K562 (cell line): ENCODE measurements around the gene PPP2R3B. TPM values are rescaled to one million over a fixed set of nuclear protein-coding genes. Genes with fewer than 3 reads are reported as not detected.

Experiments
- ATAC-seq: fragments of 200-7000 bp; cut with Tn5 transposase; 3 replicates; pipeline ENCODE4 v1.9.1; 2020; ENCODE audit warnings: moderate library complexity
- BruUV-seq: library from RNA; stranded (reverse); fragments of 400-500 nt; replicated peaks from 2 replicates; lab custom pipeline; 2021; lab: Mats Ljungman, UMichigan
- CTCF ChIA-PET: fragments of 300-600 bp; formaldehyde crosslinking; extraction: SDS; loops from one replicate; lab custom pipeline; 2021; ENCODE audit warnings: low intra/inter-chr PET ratio; lab: Yijun Ruan, JAX
- POLR2A ChIA-PET: fragments of 300-600, 350-650 bp; sonication (Branson Sonifier 250); formaldehyde crosslinking; extraction: SDS; loops from one replicate; lab custom pipeline; 2021; ENCODE audit warnings: antibody characterized with exemption, inconsistent platforms; lab: Yijun Ruan, JAX
- DNase-seq, 4 experiments: peaks; one replicate each; pipeline versions ENCODE4 v3.0.0 to v3.0.0-alpha.2; 2011 to 2018; ENCODE audit warnings: low spot score in 3 of 4, mixed read lengths in 3 of 4; ENCODE audit errors: extremely low read depth in 1 of 4
- FAIRE-seq: peaks from 2 replicates; lab custom pipeline; 2011; peaks lifted over from hg19 to GRCh38; lab: Jason Lieb, UNC
- H2AFZ ChIP-seq: 2 replicates; pipeline ENCODE4 v1.6.0; 2011; ENCODE audit warnings: low read depth, low read length, control low read depth, inconsistent platforms
- H3K27ac ChIP-seq: fragments of 200-600 bp; 3 replicates; pipeline ENCODE4 v1.8.0; 2011; ENCODE audit warnings: low read depth, mild to moderate bottlenecking, control low read depth, inconsistent platforms, low read length, moderate library complexity, mixed read lengths; ENCODE audit errors: extremely low read depth
- H3K27me3 ChIP-seq, 2 experiments: fragments of 300-600 bp in 1 of 2; 2 replicates in 1 of 2; 3 replicates in 1 of 2; pipeline versions ENCODE4 v1.6.0 to v1.8.0; 2011; ENCODE audit warnings: inconsistent platforms in 2 of 2, low read length in 2 of 2, mild to moderate bottlenecking in 1 of 2, mixed read lengths in 1 of 2, moderate library complexity in 1 of 2; ENCODE audit not compliant: control insufficient read depth in 2 of 2, insufficient read depth in 2 of 2
- H3K36me3 ChIP-seq: fragments of 300-600 bp; 3 replicates; pipeline ENCODE4 v1.8.0; 2011; ENCODE audit warnings: mild to moderate bottlenecking, low read length, inconsistent platforms; ENCODE audit not compliant: control insufficient read depth, insufficient read depth
- H3K4me1 ChIP-seq, 2 experiments: fragments of 200-600 bp in 1 of 2; replicated peaks in 1 of 2; 2 replicates in 1 of 2; 3 replicates in 1 of 2; pipeline versions ENCODE4 v1.5.1 to v1.8.0; 2011; ENCODE audit warnings: inconsistent platforms in 2 of 2, low read length in 2 of 2, mild to moderate bottlenecking in 1 of 2, mixed read lengths in 1 of 2, moderate library complexity in 1 of 2; ENCODE audit not compliant: control insufficient read depth in 2 of 2, insufficient read depth in 2 of 2
- H3K4me2 ChIP-seq: 2 replicates; pipeline ENCODE4 v1.6.1; 2011; ENCODE audit warnings: low read length, control low read depth, inconsistent platforms, mixed read lengths; ENCODE audit not compliant: insufficient read depth
- H3K4me3 ChIP-seq: fragments of 200-600 bp; sonication (generic), shearing (Covaris generic); 2 replicates; pipeline ENCODE4 v1.5.1; 2016; ENCODE audit warnings: control low read depth, inconsistent platforms
- H3K79me2 ChIP-seq: fragments of 200-600 bp; 3 replicates; pipeline ENCODE4 v1.8.0; 2011; ENCODE audit warnings: low read length, inconsistent platforms; ENCODE audit not compliant: control insufficient read depth, insufficient read depth
- H3K9ac ChIP-seq, 2 experiments: 2 replicates each; pipeline versions ENCODE4 v1.6.0 to v1.6.1; 2011; ENCODE audit warnings: low read depth in 2 of 2, low read length in 2 of 2, control low read depth in 1 of 2, inconsistent platforms in 1 of 2, mild to moderate bottlenecking in 1 of 2, mixed read lengths in 1 of 2; ENCODE audit not compliant: insufficient read depth in 1 of 2
- H3K9me1 ChIP-seq: one replicate; pipeline ENCODE4 v1.6.0; 2011; ENCODE audit warnings: inconsistent platforms, mild to moderate bottlenecking, low read length, moderate library complexity; ENCODE audit not compliant: control insufficient read depth, insufficient read depth
- H3K9me3 ChIP-seq: replicated peaks from 2 replicates; pipeline ENCODE4 v1.5.1; 2011; ENCODE audit warnings: low read depth, low read length, inconsistent platforms; ENCODE audit not compliant: control insufficient read depth, insufficient read depth
- H4K20me1 ChIP-seq: replicated peaks from 2 replicates; pipeline ENCODE4 v1.6.1; 2011; ENCODE audit warnings: low read length, inconsistent platforms, mixed read lengths; ENCODE audit not compliant: control insufficient read depth, insufficient read depth
- CBFB ChIP-seq: sonication (generic); formaldehyde crosslinking; IDR thresholded peaks from 2 replicates; pipeline ENCODE4 v1.4.0; 2020; ENCODE audit warnings: mild to moderate bottlenecking, missing genetic modification reagents
- CBX1 ChIP-seq: sonication (generic); IDR thresholded peaks from 2 replicates; pipeline ENCODE4 v1.6.1; 2016; ENCODE audit warnings: antibody characterized with exemption, low read depth, mild to moderate bottlenecking
- COPS2 ChIP-seq: fragments of 450-650 bp; conservative IDR thresholded peaks from 2 replicates; pipeline ENCODE4 v1.6.1; 2016; ENCODE audit warnings: mild to moderate bottlenecking, moderate library complexity
- ELF1 ChIP-seq: fragments of 200-800 bp; sonication (Bioruptor generic); IDR thresholded peaks from 2 replicates; pipeline ENCODE4 v1.6.1; 2016; ENCODE audit warnings: missing genetic modification characterization, missing compliant biosample characterization
- ESRRB ChIP-seq: fragments of 250-450 bp; sonication (Bioruptor Pico); IDR thresholded peaks from 2 replicates; pipeline ENCODE4 v1.5.0; 2020; ENCODE audit warnings: mild to moderate bottlenecking, moderate library complexity, borderline replicate concordance
- KAT2B ChIP-seq: IDR thresholded peaks from one replicate; pipeline ENCODE4 v1.6.1; 2012; ENCODE audit warnings: low read depth, mild to moderate bottlenecking, control low read depth, inconsistent platforms, low read length, moderate library complexity
- KDM5B ChIP-seq: fragments of 200-600 bp; sonication (generic); IDR thresholded peaks from 2 replicates; pipeline ENCODE4 v1.6.1; 2012; ENCODE audit warnings: low read depth, mild to moderate bottlenecking, moderate library complexity, low read length, control low read depth, inconsistent platforms; ENCODE audit not compliant: insufficient replicate concordance
- MCM7 ChIP-seq, 2 experiments: fragments of 450-650 bp; IDR thresholded peaks; 2 replicates each; pipeline ENCODE4 v1.6.1; 2016 to 2018
- NELFE ChIP-seq: IDR thresholded peaks from 2 replicates; pipeline ENCODE4 v1.6.1; 2011; ENCODE audit warnings: mild to moderate bottlenecking; ENCODE audit not compliant: insufficient read depth, insufficient read length
- RAD21 ChIP-seq, 2 experiments: fragments of 250-450 bp in 1 of 2; fragments of 450-650 bp in 1 of 2; sonication (Bioruptor Pico) in 1 of 2; formaldehyde crosslinking in 1 of 2; IDR thresholded peaks in 1 of 2; conservative IDR thresholded peaks in 1 of 2; 2 replicates each; pipeline versions ENCODE4 v1.4.0 to v1.8.0; 2020 to 2022; ENCODE audit warnings: mild to moderate bottlenecking in 2 of 2, moderate library complexity in 1 of 2
- RCOR1 ChIP-seq, 2 experiments: IDR thresholded peaks; 2 replicates each; pipeline ENCODE4 v1.6.1; 2012; ENCODE audit warnings: low read depth in 2 of 2, low read length in 2 of 2, borderline replicate concordance in 1 of 2, improper control_type of control experiment in 1 of 2
- SMC3 ChIP-seq: conservative IDR thresholded peaks from 2 replicates; pipeline ENCODE4 v1.6.1; 2011; ENCODE audit warnings: low read depth, low read length, improper control_type of control experiment; ENCODE audit not compliant: insufficient read depth
- SRSF3 ChIP-seq: fragments of 200-400 bp; formaldehyde crosslinking; IDR thresholded peaks from 2 replicates; pipeline ENCODE4 v1.6.1; 2016; ENCODE audit warnings: mild to moderate bottlenecking, low read length, moderate library complexity; ENCODE audit not compliant: insufficient read depth
- STAT6 ChIP-seq: sonication (generic); formaldehyde crosslinking; IDR thresholded peaks from 2 replicates; pipeline ENCODE4 v1.8.1; 2023; ENCODE audit warnings: mild to moderate bottlenecking, missing genetic modification reagents
- ZBTB26 ChIP-seq: fragments of 450-650 bp; formaldehyde crosslinking; IDR thresholded peaks from 2 replicates; pipeline ENCODE4 v1.4.0; 2022; ENCODE audit warnings: missing genetic modification characterization
- ZKSCAN8 ChIP-seq: fragments of 200-800 bp; sonication (Bioruptor generic); IDR thresholded peaks from 2 replicates; pipeline ENCODE4 v1.6.1; 2016; ENCODE audit warnings: missing genetic modification characterization, missing compliant biosample characterization
- ZNF717 ChIP-seq: fragments of 250-450 bp; sonication (Bioruptor Pico); IDR thresholded peaks from 2 replicates; pipeline ENCODE4 v1.5.0; 2021
- WGBS: fragments of 100-300 bp; shearing (Covaris generic); methylation state at CpG from one replicate; pipeline ENCODE4 v1.1.6; 2016; ENCODE audit warnings: low coverage, mixed read lengths; ENCODE audit not compliant: insufficient coverage; ENCODE audit errors: missing lambda C conversion rate; 5-methylcytosine and 5-hydroxymethylcytosine counted together
- in situ Hi-C: fragments of 300-500 bp; cut with MboI; formaldehyde crosslinking; loops from 4 replicates; pipeline ENCODE4 v1.15.0; 2018; ENCODE audit warnings: inconsistent platforms, mixed read lengths
- intact Hi-C: fragments of 100-400 bp; cut with micrococcal nuclease; formaldehyde crosslinking; loops from 2 replicates; pipeline ENCODE4 v1.14.2; 2022
- polyA plus RNA-seq, 8 experiments: library from polyadenylated mRNA; depleted of rRNA in 4 of 8; stranded (reverse) in 5 of 8; unstranded in 3 of 8; fragments of >200 nt; fragmentation: Nextera tagmentation in 2 of 8; fragmentation: Illumina TruSeq in 1 of 8; extraction: Ambion mirVana in 2 of 8; extraction: Trizol in 1 of 8; gene quantifications; 2 replicates each; pipeline versions ENCODE4 v1.2.1 to v1.2.3, GENCODE V29; 2011 to 2014; ENCODE audit warnings: inconsistent platforms in 1 of 8, missing spikeins in 1 of 8
- total RNA-seq, 7 experiments: library from RNA; depleted of rRNA in 6 of 7; stranded (reverse); fragments of >200 nt in 6 of 7; fragmentation: Illumina TruSeq in 2 of 7; extraction: Trizol in 2 of 7; gene quantifications; 2 replicates each; pipeline versions ENCODE4 v1.2.1 to v1.2.3, GENCODE V29; 2011 to 2021; ENCODE audit warnings: low replicate concordance in 1 of 7
- TF ChIP-seq, protein P1 (sequence below): sonication (generic); formaldehyde crosslinking; IDR thresholded peaks from 2 replicates; pipeline ENCODE4 v1.9.0; 2022; ENCODE audit warnings: mild to moderate bottlenecking, missing genetic modification reagents

Gene PPP2R3B
- total and polyA plus RNA-seq, 9 of the 15 experiments (the other 6 are each of a cell fraction or from before 2014, with no cell fraction given): 0.04 to 18.2 (median 8.2) TPM; not detected in 1

DNA sequence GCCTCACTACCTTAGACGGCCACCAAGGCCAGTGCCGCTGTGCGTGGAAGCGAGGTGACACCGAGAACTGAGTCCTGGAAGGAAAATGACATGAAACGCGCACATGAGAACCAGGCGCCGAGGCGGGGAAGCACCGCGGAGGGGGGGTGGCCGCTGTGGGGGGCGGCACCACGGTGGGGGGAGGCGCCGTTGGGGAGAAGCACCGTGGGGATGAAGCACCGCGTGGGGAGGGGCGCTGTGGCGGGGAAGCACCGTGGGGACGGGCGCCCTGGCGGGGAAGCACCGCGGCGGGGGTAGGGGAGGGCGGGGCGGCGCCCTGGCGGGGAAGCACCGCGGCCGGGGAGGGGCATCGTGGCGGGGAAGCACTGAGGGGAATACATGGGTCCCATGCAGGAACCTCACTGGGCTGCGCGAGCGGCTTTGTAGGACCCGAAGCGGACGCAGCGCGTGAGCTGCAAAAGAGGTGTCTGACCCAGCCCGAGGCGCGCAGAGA is 28.0 kb downstream of the PPP2R3B start:
- H3K9ac ChIP-seq: no peak overlapping the region
- DNase-seq (no peak), FAIRE-seq (no peak), ATAC-seq (no peak)
- ChIA-PET POLR2A (no interaction called here), CTCF (no interaction called here)
- H2AFZ ChIP-seq: no peak overlapping the region
- H3K36me3 ChIP-seq: no peaks in the 10 kb centered on the region
- no peak overlapping the region for H3K27ac ChIP-seq
- no peaks in the 10 kb centered on the region for H3K9me1 ChIP-seq
- intact Hi-C loops: no loop called here
- H3K9me3 ChIP-seq: peaks cover 3% of the 10 kb centered on the region
- in situ Hi-C loops: no loop called here
- no CpG with 5 or more reads among the region's 49 CpGs for WGBS
- no peak overlapping the region for H3K4me2 ChIP-seq
- no peaks in the 10 kb centered on the region for H3K27me3 ChIP-seq
- peaks cover 0 to 5% of the 10 kb centered on the region in 2 experiments; a peak in 1 of 5 replicates for H3K4me1 ChIP-seq
- no peak overlapping the region for H3K4me3 ChIP-seq
- H4K20me1 ChIP-seq: no peaks in the 10 kb centered on the region
- no peaks in the 10 kb centered on the region for H3K79me2 ChIP-seq
- no TSS peak for BruUV-seq
- no peak for TF ChIP-seq ESRRB (CRISPR knock-in tag)
- TF ChIP-seq MCM7 (IDR thresholded peaks at IDR 0.05): no peak
- TF ChIP-seq STAT6: no peak
- TF ChIP-seq ELF1 (tag): no peak
- TF ChIP-seq NELFE: no peak
- TF ChIP-seq KAT2B: no peak
- no peak for TF ChIP-seq ZBTB26 (CRISPR knock-in tag)
- no peak for TF ChIP-seq RAD21 (CRISPR knock-in tag; conservative IDR thresholded peaks at IDR 0.05 in 1 of 2, IDR thresholded peaks at IDR 0.05 in 1 of 2)
- no peak for TF ChIP-seq CBFB (CRISPR knock-in tag)
- TF ChIP-seq KDM5B: no peak
- TF ChIP-seq COPS2: no peak
- no peak for TF ChIP-seq SRSF3
- TF ChIP-seq RCOR1 (IDR thresholded peaks at IDR 0.05; ENCODE audit: borderline replicate concordance in 1 of 2, low read depth in 2 of 2, low read length in 2 of 2): no peak
- TF ChIP-seq ZKSCAN8 (CRISPR knock-in tag): no peak
- no peak for TF ChIP-seq CBX1
- no peak for TF ChIP-seq SMC3
- TF ChIP-seq, protein P1, sequence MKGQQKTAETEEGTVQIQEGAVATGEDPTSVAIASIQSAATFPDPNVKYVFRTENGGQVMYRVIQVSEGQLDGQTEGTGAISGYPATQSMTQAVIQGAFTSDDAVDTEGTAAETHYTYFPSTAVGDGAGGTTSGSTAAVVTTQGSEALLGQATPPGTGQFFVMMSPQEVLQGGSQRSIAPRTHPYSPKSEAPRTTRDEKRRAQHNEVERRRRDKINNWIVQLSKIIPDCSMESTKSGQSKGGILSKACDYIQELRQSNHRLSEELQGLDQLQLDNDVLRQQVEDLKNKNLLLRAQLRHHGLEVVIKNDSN (CRISPR knock-in tag): no peak
- no peak for TF ChIP-seq ZNF717 (CRISPR knock-in tag)
